HL-60/S4 treated with phorbol 12-myristate 13-acetate at 8.2 ng/mL for 4 days and 3 days (cell line): Measurements from ENCODE around the gene EIF3L.

Source experiments
- in situ Hi-C: fragments of 300-500 bp; cut with MboI; formaldehyde crosslinking; loops from 2 replicates; pipeline ENCODE4 v1.15.0; 2022; ENCODE audit warnings: low sequenced_read_pairs

EIF3L gene

GRCh38 chr22:37926358-37926757, 77.1 kb downstream of the EIF3L start:
- in situ Hi-C loops: no loop called here

DNA sequence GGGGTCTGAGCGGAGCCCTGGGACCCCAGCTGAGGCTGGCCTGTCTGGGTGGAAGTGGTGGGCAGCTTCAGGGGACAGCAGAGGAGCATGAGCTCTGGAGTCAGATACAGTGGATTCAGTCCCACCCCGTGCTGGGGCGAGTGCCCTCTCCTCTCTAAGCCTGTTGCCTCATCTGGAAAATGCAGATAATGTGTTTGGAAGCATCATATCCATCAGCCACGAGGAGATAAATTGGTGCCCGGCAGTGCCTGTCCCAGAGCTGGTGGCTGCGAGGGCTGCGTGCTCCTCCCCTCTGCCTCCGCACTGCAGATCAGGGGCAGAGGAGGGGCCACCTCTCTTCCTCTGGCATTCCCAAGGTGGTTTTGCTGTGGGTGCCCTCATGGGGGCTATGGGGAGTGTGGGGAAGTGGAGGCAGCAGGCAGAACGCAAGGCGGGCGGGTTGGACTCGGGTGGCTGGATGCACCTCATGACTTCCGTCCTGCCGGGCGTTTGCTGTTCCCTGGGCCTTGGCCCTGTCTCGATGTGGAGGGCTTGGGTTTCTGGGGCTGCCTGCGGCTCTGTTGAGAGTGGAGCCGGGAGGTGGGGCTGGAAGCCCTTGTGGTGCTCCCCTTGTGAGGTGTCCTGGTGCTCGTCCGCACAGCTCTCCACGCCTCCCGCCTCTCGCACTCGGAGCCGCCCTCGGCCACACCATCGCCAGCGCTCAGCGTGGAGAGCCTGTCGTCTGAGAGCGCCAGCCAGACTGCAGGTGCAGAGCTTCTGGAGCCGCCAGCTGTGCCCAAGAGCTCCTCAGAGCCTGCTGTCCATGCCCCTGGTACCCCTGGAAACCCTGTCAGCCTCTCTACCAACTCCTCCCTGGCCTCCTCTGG, 77.8 kb downstream of the EIF3L start:
- in situ Hi-C loops: no loop called here

- in situ Hi-C loops: no loop called here
Observed at GRCh38 chr22:37927637-37927936, 78.4 kb downstream of the EIF3L start.

DNA sequence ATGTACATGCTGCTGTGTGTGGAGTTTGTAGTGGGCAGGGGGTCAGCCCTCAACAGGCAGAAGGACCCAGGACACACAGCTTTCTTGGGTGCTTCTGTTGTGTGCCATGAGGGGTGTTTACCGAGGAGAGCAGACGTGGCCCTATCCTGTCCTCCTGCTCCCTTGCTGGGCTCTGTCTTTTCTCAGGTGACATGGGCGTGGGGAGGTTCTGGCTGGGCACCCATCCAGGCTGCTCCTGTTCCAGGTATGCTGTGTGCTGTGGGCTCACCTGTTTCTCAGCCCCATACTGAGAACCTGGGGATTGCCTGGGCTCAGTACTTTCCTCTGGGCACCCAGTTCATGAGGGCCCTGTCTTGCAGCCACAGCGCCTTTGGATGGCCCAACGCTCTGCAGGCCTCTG, 80.2 kb downstream of the EIF3L start:
- in situ Hi-C loops: no loop called here

- in situ Hi-C loops: no loop called here
Observed at GRCh38 chr22:37930270-37930951, 81.2 kb downstream of the EIF3L start.

DNA sequence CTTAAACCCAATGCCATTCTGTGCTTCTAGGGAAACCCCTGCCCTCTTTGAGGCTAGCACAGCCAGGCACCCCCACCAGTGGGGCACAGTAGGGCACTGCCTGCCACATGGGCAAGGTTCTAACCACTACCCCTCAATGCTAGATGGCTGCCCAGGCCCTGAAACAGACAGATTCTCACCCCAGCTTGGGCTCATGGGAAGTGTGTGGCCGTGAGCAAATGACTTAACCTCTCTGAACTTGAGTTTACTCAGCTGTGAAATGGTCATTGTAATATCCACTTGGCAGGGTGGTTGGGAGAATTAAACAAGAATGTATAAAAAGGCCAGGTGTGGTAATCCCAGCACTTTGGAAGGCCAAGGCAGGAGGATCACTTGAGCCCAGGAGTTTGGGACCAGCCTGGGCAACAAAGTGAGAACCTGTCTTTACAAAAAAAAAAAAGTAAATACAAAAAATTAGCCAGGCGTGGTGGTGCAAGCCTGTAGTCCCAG, 81.8 kb downstream of the EIF3L start:
- in situ Hi-C loops: no loop called here

- in situ Hi-C loops: no loop called here
Observed at GRCh38 chr22:37931893-37932389, 82.7 kb downstream of the EIF3L start.

- in situ Hi-C loops: no loop called here
Observed at GRCh38 chr22:37932401-37932800, 83.2 kb downstream of the EIF3L start.

- in situ Hi-C loops: no loop called here
Observed at GRCh38 chr22:37932821-37933578, 83.8 kb downstream of the EIF3L start.

DNA sequence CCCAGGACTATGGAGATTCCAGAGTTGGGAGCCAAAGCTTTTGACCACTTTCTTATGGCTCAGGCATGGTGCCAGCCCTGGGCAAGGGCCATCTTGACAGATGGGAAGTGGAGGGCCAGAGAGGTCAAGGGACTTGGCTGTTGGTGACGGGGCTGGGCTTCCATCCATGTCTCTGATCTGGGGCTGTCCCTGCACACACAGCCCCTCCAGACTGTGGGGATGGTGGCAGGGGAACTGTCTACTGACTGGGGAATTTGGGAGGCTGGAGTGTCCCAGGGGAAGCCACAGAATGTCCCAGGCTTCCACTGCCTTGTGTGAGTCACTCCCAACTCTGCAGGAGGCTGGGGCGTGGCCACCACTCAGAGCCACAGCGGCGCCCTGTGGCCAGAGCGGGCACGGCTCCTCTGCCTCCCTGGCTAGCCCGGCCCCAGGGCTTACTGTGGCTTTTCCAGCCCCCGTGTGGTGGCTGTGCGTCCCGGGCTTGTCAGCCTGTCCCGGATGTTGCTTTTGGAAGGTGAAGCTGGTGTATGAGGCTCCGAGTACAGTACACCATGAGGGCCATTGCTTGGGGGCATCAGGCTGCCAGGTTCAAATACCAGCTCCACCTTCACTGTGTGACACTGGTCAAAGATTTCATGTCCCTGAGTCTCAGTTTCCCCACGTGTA, 84.6 kb downstream of the EIF3L start:
- in situ Hi-C loops: no loop called here
